ENCODE measurements around the gene HDC. TPM values are rescaled to one million over a fixed set of nuclear protein-coding genes. Genes with fewer than 3 reads are reported as not detected.

The HDC gene
- total RNA-seq, 1 donor from 2014 or later: 1.00 TPM

Other genes starting within 250 kb of the HDC start
- gene ATP8B4, start 146.5 kb downstream of the HDC start, total RNA-seq: 3.1 TPM
- not detected for gene SLC27A2, start 83.5 kb downstream of the HDC start, total RNA-seq
- 12.0 TPM for gene GABPB1, start 89.5 kb upstream of the HDC start, total RNA-seq
- 41.3 TPM for gene USP8, start 158.7 kb upstream of the HDC start, total RNA-seq